H9 (cell line): Measurements from ENCODE around the gene SLAMF7. TPM values are rescaled to one million over a fixed set of nuclear protein-coding genes. Genes with fewer than 3 reads are reported as not detected.

Experiments used
- DNase-seq: peaks from one replicate; pipeline ENCODE4 v3.0.0-alpha.2; 2017
- H2AFZ ChIP-seq: one replicate; pipeline ENCODE4 v1.6.1; 2013; ENCODE audit warnings: mild to moderate bottlenecking, low read length, control low read depth, moderate library complexity
- H2AK5ac ChIP-seq: 2 replicates; pipeline ENCODE4 v1.6.1; 2013; ENCODE audit warnings: low read length, control low read depth, mixed read lengths; ENCODE audit not compliant: insufficient read length
- H2BK120ac ChIP-seq: one replicate; pipeline ENCODE4 v1.6.1; 2013; ENCODE audit warnings: low read depth, mild to moderate bottlenecking, low read length, control low read depth, inconsistent platforms; ENCODE audit not compliant: poor library complexity, severe bottlenecking
- H2BK12ac ChIP-seq: 2 replicates; pipeline ENCODE4 v1.6.1; 2013; ENCODE audit warnings: low read length, control low read depth, mixed read lengths, low read depth; ENCODE audit not compliant: insufficient read length
- H2BK15ac ChIP-seq: 2 replicates; pipeline ENCODE4 v1.6.1; 2013; ENCODE audit warnings: low read depth, low read length, control low read depth
- H2BK20ac ChIP-seq: one replicate; pipeline ENCODE4 v1.6.1; 2013; ENCODE audit warnings: low read depth, mild to moderate bottlenecking, low read length, control low read depth, inconsistent platforms; ENCODE audit not compliant: poor library complexity, severe bottlenecking
- H2BK5ac ChIP-seq: 2 replicates; pipeline ENCODE4 v1.6.1; 2013; ENCODE audit warnings: low read length, control low read depth, mixed read lengths; ENCODE audit not compliant: insufficient read length
- H3K14ac ChIP-seq: 2 replicates; pipeline ENCODE4 v1.6.1; 2013; ENCODE audit warnings: low read length, control low read depth; ENCODE audit not compliant: insufficient read depth
- H3K18ac ChIP-seq: 2 replicates; pipeline ENCODE4 v1.6.1; 2013; ENCODE audit warnings: low read depth, mild to moderate bottlenecking, mixed read lengths, low read length, control low read depth; ENCODE audit not compliant: insufficient read length
- H3K23ac ChIP-seq: 2 replicates; pipeline ENCODE4 v1.6.1; 2013; ENCODE audit warnings: low read length, control low read depth, mixed read lengths, low read depth; ENCODE audit not compliant: insufficient read length
- H3K23me2 ChIP-seq: 2 replicates; pipeline ENCODE4 v1.6.1; 2013; ENCODE audit warnings: low read depth, mild to moderate bottlenecking, mixed read lengths, low read length, control low read depth; ENCODE audit not compliant: insufficient read length, poor library complexity, severe bottlenecking
- H3K27ac ChIP-seq: 2 replicates; pipeline ENCODE4 v1.5.1; 2013; ENCODE audit warnings: low read length, control low read depth, mixed read lengths, low read depth; ENCODE audit not compliant: insufficient read length
- H3K27me3 ChIP-seq: 2 replicates; pipeline ENCODE4 v1.6.1; 2013; ENCODE audit warnings: low read length, control low read depth, inconsistent platforms; ENCODE audit not compliant: insufficient read depth
- H3K4ac ChIP-seq: 2 replicates; pipeline ENCODE4 v1.6.1; 2013; ENCODE audit warnings: low read depth, mild to moderate bottlenecking, control low read depth, inconsistent platforms, low read length, moderate library complexity
- H3K4me1 ChIP-seq: 2 replicates; pipeline ENCODE4 v1.6.1; 2013; ENCODE audit warnings: low read length, control low read depth, inconsistent platforms; ENCODE audit not compliant: insufficient read depth
- H3K4me2 ChIP-seq: 2 replicates; pipeline ENCODE4 v1.6.1; 2013; ENCODE audit warnings: low read length, control low read depth, mixed read lengths; ENCODE audit not compliant: insufficient read length, insufficient read depth
- H3K56ac ChIP-seq: 2 replicates; pipeline ENCODE4 v1.6.1; 2013; ENCODE audit warnings: low read depth, mild to moderate bottlenecking, mixed read lengths, low read length, control low read depth; ENCODE audit not compliant: insufficient read length
- H3K79me1 ChIP-seq: 2 replicates; pipeline ENCODE4 v1.6.1; 2013; ENCODE audit warnings: low read depth, mild to moderate bottlenecking, moderate library complexity, low read length, control low read depth, inconsistent platforms; ENCODE audit not compliant: insufficient read depth, poor library complexity, severe bottlenecking
- H3K79me2 ChIP-seq: 2 replicates; pipeline ENCODE4 v1.6.1; 2013; ENCODE audit warnings: low read length, control low read depth, inconsistent platforms; ENCODE audit not compliant: insufficient read depth
- H3K9ac ChIP-seq: 2 replicates; pipeline ENCODE4 v1.6.1; 2013; ENCODE audit warnings: low read length, control low read depth, mixed read lengths; ENCODE audit not compliant: insufficient read length; ENCODE audit errors: extremely low read depth
- H3K9me3 ChIP-seq: one replicate; pipeline ENCODE4 v1.6.1; 2013; ENCODE audit warnings: low read depth, low read length, inconsistent platforms; ENCODE audit not compliant: control insufficient read depth
- H3T11ph ChIP-seq: one replicate; pipeline ENCODE4 v1.6.1; 2013; ENCODE audit warnings: mild to moderate bottlenecking, low read length, control low read depth, inconsistent platforms
- H4K20me1 ChIP-seq: one replicate; pipeline ENCODE4 v1.6.1; 2013; ENCODE audit not compliant: control insufficient read depth, insufficient read length, insufficient read depth
- H4K5ac ChIP-seq: 2 replicates; pipeline ENCODE4 v1.6.1; 2013; ENCODE audit warnings: low read depth, mild to moderate bottlenecking, mixed read lengths, low read length, control low read depth; ENCODE audit not compliant: insufficient read length
- H4K8ac ChIP-seq: replicated peaks from 2 replicates; pipeline ENCODE4 v1.6.1; 2013; ENCODE audit warnings: low read length, control low read depth, mixed read lengths, low read depth; ENCODE audit not compliant: insufficient read length
- H4K91ac ChIP-seq: 2 replicates; pipeline ENCODE4 v1.6.1; 2013; ENCODE audit warnings: low read depth, mild to moderate bottlenecking, moderate library complexity, mixed read lengths, low read length, control low read depth; ENCODE audit not compliant: insufficient read length
- H3K27ac Mint-ChIP-seq, 3 experiments: 2 replicates in 2 of 3; 3 replicates in 1 of 3; pipeline ENCODE4 v1.8.0; 2020 to 2021; ENCODE audit warnings: mixed read lengths in 3 of 3, mild to moderate bottlenecking in 1 of 3, moderate library complexity in 1 of 3
- H3K27me3 Mint-ChIP-seq: 2 replicates; pipeline ENCODE4 v1.8.0; 2021; ENCODE audit warnings: low read depth, mild to moderate bottlenecking, moderate library complexity, mixed read lengths
- H3K36me3 Mint-ChIP-seq, 3 experiments: 2 replicates in 2 of 3; 3 replicates in 1 of 3; pipeline ENCODE4 v1.8.0; 2020 to 2021; ENCODE audit warnings: low read depth in 3 of 3, mixed read lengths in 3 of 3; ENCODE audit not compliant: insufficient read depth in 1 of 3
- H3K4me1 Mint-ChIP-seq, 2 experiments: 2 replicates each; pipeline ENCODE4 v1.8.0; 2020; ENCODE audit warnings: mixed read lengths in 2 of 2
- H3K4me3 Mint-ChIP-seq, 2 experiments: 2 replicates in 1 of 2; 3 replicates in 1 of 2; pipeline ENCODE4 v1.8.0; 2020 to 2021; ENCODE audit warnings: mild to moderate bottlenecking in 2 of 2, mixed read lengths in 2 of 2, moderate library complexity in 1 of 2
- H3K9me3 Mint-ChIP-seq, 2 experiments: 2 replicates in 1 of 2; 3 replicates in 1 of 2; pipeline ENCODE4 v1.8.0; 2020; ENCODE audit warnings: mild to moderate bottlenecking in 2 of 2, mixed read lengths in 2 of 2, moderate library complexity in 1 of 2
- CTCF ChIP-seq: fragments of 200-600 bp; sonication (generic); conservative IDR thresholded peaks from 3 replicates; pipeline ENCODE4 v1.8.0; 2021; ENCODE audit warnings: antibody characterized with exemption, mild to moderate bottlenecking
- WGBS: extraction: QIAGEN DNeasy Blood & Tissue Kit; methylation state at CpG from one replicate; pipeline ENCODE4 v1.1.7; 2013; ENCODE audit warnings: missing lambda C conversion rate, low lambda C conversion rate, mixed read lengths; ENCODE audit not compliant: insufficient read length; ENCODE audit errors: extremely low coverage; 5-methylcytosine and 5-hydroxymethylcytosine counted together
- total RNA-seq: library from RNA; stranded (reverse); gene quantifications from 2 replicates; pipeline ENCODE4 v1.2.1, GENCODE V29; 2021

Gene SLAMF7
- total RNA-seq, 1 experiment from 2014 or later = not detected

GRCh38 chr1:160702100-160702499 lies 36.9 kb upstream of the SLAMF7 start:
- H2AK5ac ChIP-seq = no peak overlapping the region
- WGBS = no CpG with 5 or more reads among the region's 5 CpGs
- DNase-seq = no peak
- H3T11ph ChIP-seq = no peak overlapping the region
- H4K91ac ChIP-seq = no peak overlapping the region
- H3K4ac ChIP-seq = no peak overlapping the region
- Mint-ChIP-seq H3K9me3 (no peaks in the 10 kb centered on the region), H3K4me3 (no peak overlapping the region), H3K36me3 (no peaks in the 10 kb centered on the region), H3K27me3 (no peaks in the 10 kb centered on the region), H3K4me1 (peaks cover 25% of the 10 kb centered on the region in 2 experiments), H3K27ac (no peak overlapping the region)
- H2AFZ ChIP-seq = no peak overlapping the region
- H3K56ac ChIP-seq = no peak overlapping the region
- no peak overlapping the region for H2BK15ac ChIP-seq
- no peak overlapping the region for H3K27ac ChIP-seq
- TF ChIP-seq CTCF = no peak
- no peak overlapping the region for H4K8ac ChIP-seq
- H3K79me2 ChIP-seq = no peaks in the 10 kb centered on the region
- H2BK120ac ChIP-seq = no peak overlapping the region
- no peaks in the 10 kb centered on the region for H3K79me1 ChIP-seq
- H3K9ac ChIP-seq = no peak overlapping the region
- H3K23me2 ChIP-seq = no peaks in the 10 kb centered on the region
- no peak overlapping the region for H2BK5ac ChIP-seq
- no peak overlapping the region for H2BK12ac ChIP-seq
- no peaks in the 10 kb centered on the region for H3K27me3 ChIP-seq
- H3K18ac ChIP-seq = no peak overlapping the region
- H4K5ac ChIP-seq = no peak overlapping the region
- H3K14ac ChIP-seq = no peak overlapping the region
- no peak overlapping the region for H2BK20ac ChIP-seq
- no peaks in the 10 kb centered on the region; the same call in 1 of the 2 replicates for H3K4me1 ChIP-seq
- H3K23ac ChIP-seq = no peak overlapping the region
- H3K9me3 ChIP-seq = no peaks in the 10 kb centered on the region
- H4K20me1 ChIP-seq = no peaks in the 10 kb centered on the region
- no peak overlapping the region for H3K4me2 ChIP-seq
